Left lobe of liver (tissue), 2 donors: ENCODE measurements around the gene THRA. TPM values are rescaled to one million over a fixed set of nuclear protein-coding genes. Genes with fewer than 3 reads are reported as not detected.
"Not testable (repeated sequence)": the region's sequence is repeated elsewhere in the genome, so short reads cannot be mapped to it uniquely, and the experiment has no call there.

Experiments
- ATAC-seq: fragments of 200-7000 bp; cut with Tn5 transposase; one replicate; pipeline ENCODE4 v1.9.1; 2020; ENCODE audit warnings: mild to moderate bottlenecking, moderate library complexity
- DNase-seq: peaks from one replicate; pipeline ENCODE4 v3.0.0-alpha.2; 2020; ENCODE audit warnings: low spot score
- total RNA-seq: library from RNA; stranded (reverse); gene quantifications from one replicate; pipeline ENCODE4 v1.2.1, GENCODE V29; 2021
- donor health status: DM: no; HTN: no; CAD: no; lungs with moderate emphysema.
- donor health status: DM: no; HTN: yes; CAD: no.

The THRA gene
- total RNA-seq, 1 donor from 2014 or later = 10.7 TPM

GRCh38 chr17:40134184-40134583 is 71.4 kb downstream of the THRA start:
- DNase-seq (no peak), ATAC-seq (no peak)

- DNase-seq (no peak), ATAC-seq (no peak)
Measured at GRCh38 chr17:40135817-40136216, 73.1 kb downstream of the THRA start.

- ATAC-seq = peak; percentile 21
Measured at GRCh38 chr17:40139566-40140058, 76.8 kb downstream of the THRA start.

GRCh38 chr17:40143166-40143565 is 80.4 kb downstream of the THRA start:
- DNase-seq, ATAC-seq: not testable (repeated sequence)

More at GRCh38 chr17:40139566-40140058, 76.8 kb downstream of the THRA start:
- peak; percentile 54 for DNase-seq

Other genes starting within 250 kb of the THRA start
- gene IKZF3, start 198.7 kb upstream of the THRA start, total RNA-seq = 0.63 TPM
- gene ZPBP2, start 194.8 kb upstream of the THRA start, total RNA-seq = not detected
- 32.2 TPM for gene GSDMB, start 144.3 kb upstream of the THRA start, total RNA-seq
- 159 TPM for gene ORMDL3, start 135.4 kb upstream of the THRA start, total RNA-seq
- not detected for gene LRRC3C, start 135.2 kb upstream of the THRA start, total RNA-seq
- gene GSDMA, start 100.0 kb upstream of the THRA start, total RNA-seq = not detected
- 52.4 TPM for gene PSMD3, start 82.2 kb upstream of the THRA start, total RNA-seq
- gene CSF3, start 47.5 kb upstream of the THRA start, total RNA-seq = not detected
- 28.8 TPM for gene MED24, start 8.6 kb upstream of the THRA start, total RNA-seq
- gene NR1D1, start 37.6 kb downstream of the THRA start, total RNA-seq = 18.6 TPM
- gene MSL1, start 59.0 kb downstream of the THRA start, total RNA-seq = 45.9 TPM
- gene CASC3, start 77.6 kb downstream of the THRA start, total RNA-seq = 25.1 TPM
- gene RAPGEFL1, start 114.5 kb downstream of the THRA start, total RNA-seq = 19.3 TPM
- 10.3 TPM for gene WIPF2, start 156.3 kb downstream of the THRA start, total RNA-seq
- gene CDC6, start 224.9 kb downstream of the THRA start, total RNA-seq = 1.5 TPM
- gene RARA, start 246.2 kb downstream of the THRA start, total RNA-seq = 21.3 TPM